GM21526 (cell line): Measurements from ENCODE around the gene FRMD3.
"Not testable (repeated sequence)": the region's sequence is repeated elsewhere in the genome, so short reads cannot be mapped to it uniquely, and the experiment has no call there.

Source experiments
- ATAC-seq: cut with Tn5 transposase; IDR thresholded peaks from one replicate; pipeline ENCODE4 v1.9.1; 2021; ENCODE audit warnings: moderate library complexity; ENCODE audit not compliant: unreplicated experiment, low FRiP score

FRMD3 gene

GRCh38 chr9:83526211-83526610, 12.0 kb downstream of the FRMD3 start:
- no peak for ATAC-seq

- no peak for ATAC-seq
Measured at GRCh38 chr9:83523684-83524083, 14.5 kb downstream of the FRMD3 start.

GRCh38 chr9:83521411-83521810, 16.8 kb downstream of the FRMD3 start:
- ATAC-seq, result no peak

GRCh38 chr9:83521011-83521410, 17.2 kb downstream of the FRMD3 start:
- no peak for ATAC-seq

GRCh38 chr9:83520292-83520691, 17.9 kb downstream of the FRMD3 start:
- ATAC-seq, result no peak

- not testable (repeated sequence) for ATAC-seq
Measured at GRCh38 chr9:83517980-83518379, 20.2 kb downstream of the FRMD3 start.

- ATAC-seq, result no peak
Measured at GRCh38 chr9:83514767-83515166, 23.4 kb downstream of the FRMD3 start.

GRCh38 chr9:83512621-83513020, 25.6 kb downstream of the FRMD3 start:
- ATAC-seq, result no peak

GRCh38 chr9:83511051-83511450, 27.1 kb downstream of the FRMD3 start:
- ATAC-seq, result peak; percentile 91

GRCh38 chr9:83509402-83509801, 28.8 kb downstream of the FRMD3 start:
- no peak for ATAC-seq

- ATAC-seq, result no peak
Measured at GRCh38 chr9:83508067-83508466, 30.1 kb downstream of the FRMD3 start.

GRCh38 chr9:83505282-83505681, 32.9 kb downstream of the FRMD3 start:
- ATAC-seq, result no peak

- no peak for ATAC-seq
Measured at GRCh38 chr9:83503866-83504265, 34.3 kb downstream of the FRMD3 start.

- no peak for ATAC-seq
Measured at GRCh38 chr9:83501565-83501964, 36.6 kb downstream of the FRMD3 start.

GRCh38 chr9:83497441-83497840, 40.8 kb downstream of the FRMD3 start:
- no peak for ATAC-seq

- no peak for ATAC-seq
Measured at GRCh38 chr9:83491995-83492394, 46.2 kb downstream of the FRMD3 start.

- ATAC-seq, result no peak
Measured at GRCh38 chr9:83491413-83491812, 46.8 kb downstream of the FRMD3 start.

GRCh38 chr9:83489961-83490360, 48.2 kb downstream of the FRMD3 start:
- ATAC-seq, result no peak

- ATAC-seq, result no peak
Measured at GRCh38 chr9:83484990-83485389, 53.2 kb downstream of the FRMD3 start.

GRCh38 chr9:83483223-83483622, 55.0 kb downstream of the FRMD3 start:
- ATAC-seq, result no peak

GRCh38 chr9:83479765-83480164, 58.4 kb downstream of the FRMD3 start:
- ATAC-seq, result no peak

- ATAC-seq, result no peak
Measured at GRCh38 chr9:83477571-83477970, 60.6 kb downstream of the FRMD3 start.

GRCh38 chr9:83477120-83477519, 61.1 kb downstream of the FRMD3 start:
- ATAC-seq, result no peak
